ENCODE results near the gene MUSTN1.

The MUSTN1 gene

GRCh38 chr3:52834871-52835501 lies at the start of gene MUSTN1:
Gene MUSTN1 (minus strand): TSS chr3:52835019. CDS start chr3:52834948, 71 bp downstream.
- no peak for DNase-seq (ENCODE audit: low read depth in 2 of 2, low spot score in 1 of 2)

- no peak for DNase-seq (ENCODE audit: low read depth in 2 of 2, low spot score in 1 of 2)
These were observed 47.6 kb upstream of the MUSTN1 start for GRCh38 chr3:52882377-52882776.

- no peak for DNase-seq (ENCODE audit: low read depth in 2 of 2, low spot score in 1 of 2)
These were observed 47.1 kb upstream of the MUSTN1 start for GRCh38 chr3:52881871-52882270.

GRCh38 chr3:52880474-52880873 lies 45.7 kb upstream of the MUSTN1 start:
- DNase-seq (ENCODE audit: low read depth in 2 of 2, low spot score in 1 of 2), result no peak

GRCh38 chr3:52880047-52880446 lies 45.2 kb upstream of the MUSTN1 start:
- no peak for DNase-seq (ENCODE audit: low read depth in 2 of 2, low spot score in 1 of 2)

GRCh38 chr3:52879581-52879980 lies 44.8 kb upstream of the MUSTN1 start:
- DNase-seq (ENCODE audit: low read depth in 2 of 2, low spot score in 1 of 2), result no peak

- no peak for DNase-seq (ENCODE audit: low read depth in 2 of 2, low spot score in 1 of 2)
These were observed 44.3 kb upstream of the MUSTN1 start for GRCh38 chr3:52879090-52879489.

GRCh38 chr3:52877085-52877484 lies 42.3 kb upstream of the MUSTN1 start:
- DNase-seq (ENCODE audit: low read depth in 2 of 2, low spot score in 1 of 2), result no peak

GRCh38 chr3:52874864-52875587 lies 40.2 kb upstream of the MUSTN1 start:
- no peak for DNase-seq (ENCODE audit: low read depth in 2 of 2, low spot score in 1 of 2)

GRCh38 chr3:52874160-52874701 lies 39.4 kb upstream of the MUSTN1 start:
- DNase-seq (ENCODE audit: low read depth in 2 of 2, low spot score in 1 of 2), result no peak

GRCh38 chr3:52873433-52874159 lies 38.8 kb upstream of the MUSTN1 start:
- DNase-seq (ENCODE audit: low read depth in 2 of 2, low spot score in 1 of 2), result no peak

- no peak for DNase-seq (ENCODE audit: low read depth in 2 of 2, low spot score in 1 of 2)
These were observed 37.4 kb upstream of the MUSTN1 start for GRCh38 chr3:52872245-52872644.

- no peak for DNase-seq (ENCODE audit: low read depth in 2 of 2, low spot score in 1 of 2)
These were observed 36.9 kb upstream of the MUSTN1 start for GRCh38 chr3:52871761-52872160.

GRCh38 chr3:52870471-52870870 lies 35.7 kb upstream of the MUSTN1 start:
- no peak for DNase-seq (ENCODE audit: low read depth in 2 of 2, low spot score in 1 of 2)

GRCh38 chr3:52866427-52866826 lies 31.6 kb upstream of the MUSTN1 start:
- DNase-seq (ENCODE audit: low read depth in 2 of 2, low spot score in 1 of 2), result no peak

GRCh38 chr3:52865994-52866393 lies 31.2 kb upstream of the MUSTN1 start:
- no peak for DNase-seq (ENCODE audit: low read depth in 2 of 2, low spot score in 1 of 2)

GRCh38 chr3:52860424-52860768 lies 25.6 kb upstream of the MUSTN1 start:
- DNase-seq (ENCODE audit: low read depth in 2 of 2, low spot score in 1 of 2), result no peak

- DNase-seq (ENCODE audit: low read depth in 2 of 2, low spot score in 1 of 2), result no peak
These were observed 25.0 kb upstream of the MUSTN1 start for GRCh38 chr3:52859686-52860423.

GRCh38 chr3:52857864-52858263 lies 23.0 kb upstream of the MUSTN1 start:
- no peak for DNase-seq (ENCODE audit: low read depth in 2 of 2, low spot score in 1 of 2)

GRCh38 chr3:52857133-52857532 lies 22.3 kb upstream of the MUSTN1 start:
- no peak for DNase-seq (ENCODE audit: low read depth in 2 of 2, low spot score in 1 of 2)

- DNase-seq (ENCODE audit: low read depth in 2 of 2, low spot score in 1 of 2), result no peak
These were observed 21.8 kb upstream of the MUSTN1 start for GRCh38 chr3:52856666-52857065.
